Right hindlimb (tissue), 1 donor: ENCODE results near the gene OR2K2.
"Not testable (repeated sequence)": the region's sequence is repeated elsewhere in the genome, so short reads cannot be mapped to it uniquely, and the experiment has no call there.

Experiments used
- DNase-seq: peaks from one replicate; pipeline ENCODE4 v3.0.0-alpha.2; 2018

Gene OR2K2

GRCh38 chr9:111330124-111330523, at the start of gene OR2K2:
TSS of gene OR2K2 (minus strand) at chr9:111330224. CDS start at chr9:111328433, 1,791 bp downstream.
- no peak for DNase-seq

GRCh38 chr9:111375817-111376564, 46.0 kb upstream of the OR2K2 start:
- no peak for DNase-seq

DNA sequence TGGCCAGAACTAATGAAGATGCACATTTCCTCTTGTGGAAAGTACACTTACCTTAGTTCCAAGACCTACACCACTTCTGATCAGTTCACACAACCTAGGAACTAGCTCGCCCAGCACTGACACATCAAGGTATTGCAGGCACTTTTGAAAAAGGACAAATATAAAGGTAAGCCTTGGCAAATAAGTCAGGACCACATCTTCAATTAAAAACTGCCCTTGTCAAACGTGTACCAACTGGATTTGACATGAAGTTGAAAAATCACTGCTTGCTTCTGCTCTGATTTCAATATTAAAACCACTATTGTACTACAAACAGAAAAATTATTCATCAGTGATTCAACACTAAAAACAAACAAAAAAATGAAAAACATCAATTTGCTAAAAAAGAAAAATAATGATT, 45.0 kb upstream of the OR2K2 start:
- DNase-seq = no peak

DNA sequence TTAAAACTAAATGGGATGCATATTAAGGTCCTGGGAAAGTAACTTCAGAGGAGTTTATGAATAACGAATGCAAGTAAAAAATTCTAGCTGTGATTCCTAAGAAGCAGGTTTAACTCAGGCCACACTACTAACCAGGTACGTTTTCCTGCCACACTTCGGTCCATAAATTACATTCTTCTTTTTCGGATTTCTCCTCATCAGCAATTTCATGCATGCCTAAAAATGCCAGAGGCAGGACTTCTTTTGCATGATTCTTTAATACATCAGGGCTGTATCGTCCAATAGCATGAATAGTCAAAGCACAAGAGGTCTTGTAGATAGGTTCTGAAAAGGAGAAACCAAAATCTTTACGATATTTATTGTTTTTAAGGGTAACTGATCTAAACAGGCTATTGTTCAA, 42.3 kb upstream of the OR2K2 start:
- no peak for DNase-seq

- DNase-seq = no peak
Measured at GRCh38 chr9:111366978-111367377, 37.0 kb upstream of the OR2K2 start.

- no peak for DNase-seq
Measured at GRCh38 chr9:111362526-111362925, 32.5 kb upstream of the OR2K2 start.

GRCh38 chr9:111360881-111361280, 30.9 kb upstream of the OR2K2 start:
- DNase-seq = no peak

DNA sequence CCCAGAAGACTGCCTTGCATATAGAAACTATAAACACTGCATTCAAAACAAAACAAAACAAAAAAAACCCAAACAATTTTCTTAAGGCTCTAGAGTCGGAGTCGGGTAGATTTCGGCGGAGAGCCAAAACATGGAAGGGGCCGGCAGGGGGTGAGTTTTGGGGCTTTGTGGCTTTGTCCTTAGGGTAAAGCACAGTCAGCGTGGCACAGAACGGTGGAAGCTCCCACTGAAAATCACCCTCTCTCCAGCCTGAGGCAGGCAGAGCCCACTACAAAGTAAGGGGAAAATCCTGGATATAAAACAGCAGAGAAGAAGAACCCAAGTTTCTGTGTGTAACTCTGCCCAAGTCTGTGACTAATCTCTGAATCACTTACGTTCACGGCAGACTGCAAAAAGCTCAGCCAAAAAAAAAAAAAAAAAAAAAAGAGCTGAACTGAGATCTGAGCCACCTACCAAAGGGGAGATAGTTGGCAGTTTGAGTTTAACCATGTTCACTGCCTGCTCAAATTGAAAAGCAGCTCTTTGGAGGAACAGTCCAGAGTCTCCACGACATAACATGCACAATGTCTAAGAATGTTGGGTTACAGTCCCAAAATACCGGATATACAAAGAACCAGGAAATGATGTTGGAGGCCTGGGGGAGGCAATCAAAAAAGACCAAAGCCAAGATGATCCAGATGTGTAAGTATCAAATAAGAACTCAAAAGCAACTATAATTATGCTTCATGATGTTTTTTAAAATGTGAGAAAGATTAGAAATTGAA, 26.6 kb upstream of the OR2K2 start:
- DNase-seq = peak; percentile 53

DNA sequence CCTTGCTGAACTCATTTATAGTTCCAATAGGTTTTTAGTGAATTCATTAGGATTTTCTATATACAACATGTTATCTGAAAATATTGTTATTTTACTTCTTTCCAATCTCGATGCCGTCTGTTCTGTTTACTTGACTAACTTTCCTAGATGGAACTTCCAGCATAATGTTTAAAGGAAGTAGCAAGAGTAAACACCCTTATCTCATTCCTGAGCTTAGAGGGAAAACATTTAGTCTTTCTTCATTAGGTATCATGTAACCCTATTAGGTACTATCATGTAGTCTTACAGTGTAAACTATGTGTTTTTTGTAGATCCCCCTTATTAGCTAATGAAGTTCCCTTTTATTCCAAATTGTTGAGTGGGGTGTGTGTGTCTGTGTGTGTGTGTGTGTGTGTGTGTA, 22.5 kb upstream of the OR2K2 start:
- DNase-seq = no peak

DNA sequence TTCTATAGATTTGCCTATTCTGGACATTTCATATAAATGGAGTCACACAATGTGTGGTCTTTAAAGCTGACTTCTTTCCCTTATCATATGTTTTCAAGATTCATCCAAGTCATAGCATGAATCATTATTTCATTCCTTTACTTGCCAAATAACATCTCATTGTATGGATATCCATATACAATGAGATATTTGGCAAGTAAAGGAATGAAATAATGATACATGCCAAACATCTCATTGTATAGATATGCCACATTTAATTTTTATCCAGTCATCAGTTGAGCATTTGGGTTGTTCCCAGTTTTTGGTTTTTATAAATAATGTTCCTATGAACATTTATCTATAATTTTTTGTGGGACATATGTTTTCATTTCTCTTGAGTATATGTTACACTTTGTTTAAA, 20.5 kb upstream of the OR2K2 start:
- no peak for DNase-seq

GRCh38 chr9:111349766-111350165, 19.7 kb upstream of the OR2K2 start:
- no peak for DNase-seq

GRCh38 chr9:111348821-111349271, 18.8 kb upstream of the OR2K2 start:
- DNase-seq = no peak

DNA sequence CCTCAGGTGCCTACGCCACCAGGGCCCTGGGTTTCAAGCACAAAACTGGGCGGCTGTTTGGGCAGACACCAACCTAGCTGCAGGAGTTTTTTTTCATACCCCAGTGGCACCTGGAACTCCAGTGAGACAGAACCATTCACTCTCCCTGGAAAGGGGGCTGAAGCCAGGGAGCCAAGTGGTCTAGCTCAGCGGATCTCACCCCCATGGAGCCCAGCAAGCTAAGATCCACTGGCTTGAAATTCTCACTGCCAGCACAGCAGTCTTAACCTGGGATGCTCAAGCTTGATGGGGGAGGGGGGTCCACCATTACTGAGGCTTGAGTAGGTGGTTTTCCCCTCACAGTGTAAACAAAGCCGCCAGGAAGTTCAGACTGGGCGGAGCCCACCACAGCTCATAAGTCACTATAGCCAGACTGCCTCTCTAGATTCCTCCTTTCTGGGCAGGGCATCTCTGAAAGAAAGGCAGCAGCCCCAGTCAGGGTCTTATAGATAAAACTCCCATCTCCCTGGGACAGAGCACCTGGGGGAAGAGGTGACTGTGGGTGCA, 4.4 kb upstream of the OR2K2 start:
- DNase-seq = not testable (repeated sequence)

DNA sequence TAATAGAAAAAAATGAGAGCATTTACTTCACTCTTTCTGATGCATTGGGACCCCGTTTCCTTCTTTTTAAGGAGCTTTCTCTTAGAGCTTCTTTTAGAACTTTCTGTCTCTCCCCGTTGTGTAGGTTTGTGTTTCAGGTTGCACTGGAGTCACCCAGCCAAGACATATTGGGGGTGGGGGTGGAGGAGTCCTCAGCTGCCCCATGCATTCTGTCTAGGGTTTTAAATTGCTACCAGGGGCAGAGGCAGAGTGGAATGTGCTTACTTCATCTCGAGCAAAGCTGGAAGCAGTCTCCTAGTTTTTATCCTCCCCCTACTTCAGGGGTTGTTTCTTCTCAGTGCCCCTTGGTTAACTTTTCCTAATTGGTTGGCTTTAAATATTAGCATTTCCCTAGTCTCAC, 9.4 kb downstream of the OR2K2 start:
- no peak for DNase-seq

DNA sequence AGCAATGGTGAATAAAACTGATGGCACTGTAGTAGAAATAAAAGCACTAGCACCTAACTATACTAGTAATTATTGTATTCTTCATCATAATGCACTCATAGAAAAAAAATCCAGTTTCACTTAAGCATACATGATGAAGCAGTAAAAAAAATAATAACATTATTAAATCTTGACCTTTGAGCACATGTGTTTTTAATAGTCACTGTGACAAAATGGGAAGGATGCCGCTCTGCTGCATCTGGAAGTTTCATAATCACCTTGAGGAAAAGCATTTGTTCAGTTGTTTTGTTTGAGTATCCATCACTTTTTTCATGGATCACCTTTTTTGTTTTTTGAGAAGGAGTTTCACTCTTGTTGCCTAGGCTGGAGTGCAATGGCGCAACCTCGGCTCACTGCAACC, 13.2 kb downstream of the OR2K2 start:
- no peak for DNase-seq

- DNase-seq = no peak
Measured at GRCh38 chr9:111305914-111306313, 24.1 kb downstream of the OR2K2 start.

DNA sequence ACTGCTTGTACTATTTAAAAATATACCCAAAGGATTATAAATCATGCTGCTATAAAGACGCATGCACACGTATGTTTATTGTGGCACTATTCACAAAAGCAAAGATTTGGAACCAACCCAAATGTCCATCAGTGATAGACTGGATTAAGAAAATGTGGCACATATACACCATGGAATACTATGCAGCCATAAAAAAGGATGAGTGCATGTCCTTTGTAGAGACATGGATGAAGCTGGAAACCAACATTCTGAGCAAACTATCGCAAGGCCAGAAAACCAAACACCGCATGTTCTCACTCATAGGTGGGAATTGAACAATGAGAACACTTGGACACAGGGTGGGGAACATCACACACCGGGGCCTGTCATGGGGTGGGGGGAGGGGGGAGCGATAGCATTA, 26.0 kb downstream of the OR2K2 start:
- not testable (repeated sequence) for DNase-seq

- DNase-seq = no peak
Measured at GRCh38 chr9:111301195-111301594, 28.8 kb downstream of the OR2K2 start.

GRCh38 chr9:111300140-111300735, 29.8 kb downstream of the OR2K2 start:
- DNase-seq = no peak

DNA sequence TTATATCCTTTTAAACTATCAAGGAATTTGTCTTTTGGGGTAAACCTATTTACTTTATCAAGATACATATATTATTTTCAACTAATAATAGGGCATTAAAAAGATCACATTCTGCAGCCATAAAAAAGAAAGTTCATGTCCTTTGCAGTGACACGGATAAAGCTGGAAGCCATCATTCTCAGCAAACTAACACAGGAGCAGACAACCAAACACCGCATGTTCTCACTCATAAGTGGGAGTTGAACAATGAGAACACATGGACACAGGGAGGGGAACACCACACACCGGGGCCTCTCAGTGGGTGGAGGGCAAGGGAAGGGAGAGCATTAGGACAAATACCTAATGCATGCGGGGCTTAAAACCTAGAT, 30.4 kb downstream of the OR2K2 start:
- not testable (repeated sequence) for DNase-seq

DNA sequence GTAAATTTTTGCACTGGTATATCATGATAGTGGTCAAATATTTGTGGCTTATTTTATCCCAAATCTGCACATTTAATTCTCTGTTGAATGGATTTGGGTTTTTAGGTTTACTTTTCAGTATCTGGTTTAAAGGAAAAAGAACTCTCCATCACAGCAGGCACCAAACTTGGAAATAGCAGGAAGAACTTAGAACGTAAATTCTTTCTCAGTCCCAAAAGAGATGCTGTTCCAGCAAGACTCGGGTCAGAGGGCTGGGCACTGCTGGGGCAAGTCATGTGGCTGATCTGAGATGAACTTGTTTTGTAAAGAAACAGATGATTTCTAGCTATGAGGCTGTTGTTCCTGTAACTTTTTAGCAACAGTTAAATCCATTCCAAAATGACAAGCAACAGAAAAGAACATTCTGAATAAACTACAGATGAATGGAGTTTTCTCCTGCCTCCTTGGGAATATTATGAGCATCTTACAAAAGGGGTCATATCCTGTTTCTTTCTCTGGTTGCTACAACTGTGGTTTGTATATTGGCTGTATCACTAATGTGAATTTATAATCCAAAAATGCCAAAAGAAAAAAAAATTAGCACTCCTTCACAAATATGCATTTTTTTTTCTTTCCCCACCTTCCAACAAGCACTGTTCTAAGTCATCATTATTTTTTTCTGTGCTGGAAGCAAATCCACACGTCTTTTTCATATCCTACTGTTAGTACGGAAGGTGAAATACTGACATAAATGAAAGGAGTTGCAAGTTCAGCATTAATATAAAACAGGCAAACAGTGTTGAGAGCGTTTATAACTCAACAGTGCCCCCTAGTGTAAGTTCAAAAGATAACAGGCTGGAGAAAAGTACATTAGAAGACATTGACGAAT, 31.1 kb downstream of the OR2K2 start:
- peak; percentile 75 for DNase-seq

DNA sequence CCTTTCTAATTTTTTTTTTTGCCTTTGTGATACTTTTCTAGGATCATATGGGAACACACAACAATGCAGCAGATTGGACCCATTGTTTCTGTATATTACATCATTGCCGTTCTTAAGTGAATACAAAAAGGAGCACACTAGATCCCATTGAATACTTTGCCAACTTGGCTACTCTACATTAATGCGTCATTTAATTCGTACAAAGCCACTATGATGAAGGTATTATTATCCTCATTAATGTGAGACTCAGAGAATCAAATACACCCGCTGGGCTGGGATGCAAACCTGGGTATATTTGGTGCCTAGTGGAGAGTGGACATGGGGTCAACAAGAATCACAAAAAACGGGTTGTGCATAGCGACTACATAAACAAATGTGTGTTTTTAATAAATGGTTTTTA, 31.9 kb downstream of the OR2K2 start:
- DNase-seq = no peak
